HEK293 (cell line): ENCODE results near the gene LRP1-AS.
A peak's percentile ranks its signal among the peaks of the same experiment; 100 is the strongest.

ENCODE experiments used
- CTCF ChIA-PET: fragments of 350-600 bp; formaldehyde crosslinking; extraction: SDS; loops from one replicate; lab custom pipeline; 2021; ENCODE audit warnings: antibody characterized with exemption; lab: Yijun Ruan, JAX
- POLR2A ChIA-PET: fragments of 300-600 bp; formaldehyde crosslinking; extraction: SDS; loops from one replicate; lab custom pipeline; 2020; ENCODE audit warnings: antibody characterized with exemption, inconsistent platforms; lab: Yijun Ruan, JAX
- H3K27ac ChIP-seq: fragments of 200-500 bp; sonication (Bioruptor generic); 2 replicates; pipeline ENCODE4 v1.5.1; 2014; ENCODE audit warnings: low read depth, low read length, control low read depth, inconsistent platforms; ENCODE audit errors: extremely low read depth
- H3K36me3 ChIP-seq, 2 experiments: fragments of 200-500 bp in 1 of 2; sonication (Bioruptor generic) in 1 of 2; 1 replicate in 1 of 2; 2 replicates in 1 of 2; pipeline ENCODE4 v1.5.1; 2014 to 2017; ENCODE audit warnings: inconsistent platforms in 2 of 2, low read length in 2 of 2; ENCODE audit not compliant: control insufficient read depth in 2 of 2, insufficient read depth in 1 of 2
- H3K4me1 ChIP-seq: fragments of 200-500 bp; sonication (Bioruptor generic); 2 replicates; pipeline ENCODE4 v1.5.1; 2014; ENCODE audit warnings: mild to moderate bottlenecking, low read length, inconsistent platforms; ENCODE audit not compliant: control insufficient read depth, insufficient read depth
- H3K4me3 ChIP-seq: 2 replicates; pipeline ENCODE4 v1.5.1; 2011; ENCODE audit warnings: low read depth, mild to moderate bottlenecking, control low read depth, low read length, moderate library complexity
- H3K9me3 ChIP-seq: fragments of 200-500 bp; sonication (Bioruptor generic); 2 replicates; pipeline ENCODE4 v1.5.1; 2014; ENCODE audit warnings: low read depth, low read length, inconsistent platforms; ENCODE audit not compliant: control insufficient read depth, insufficient read depth
- GLIS1 ChIP-seq: fragments of 450-650 bp; formaldehyde crosslinking; IDR thresholded peaks from 2 replicates; pipeline ENCODE4 v1.5.1; 2016; ENCODE audit warnings: missing biosample characterization, missing genetic modification characterization
- IKZF3 ChIP-seq: fragments of 450-650 bp; IDR thresholded peaks from 2 replicates; pipeline ENCODE4 v1.5.0; 2018; ENCODE audit warnings: missing biosample characterization, mild to moderate bottlenecking, missing genetic modification characterization, moderate library complexity
- KLF9 ChIP-seq: fragments of 450-650 bp; formaldehyde crosslinking; IDR thresholded peaks from 2 replicates; pipeline ENCODE4 v1.5.1; 2016; ENCODE audit warnings: missing biosample characterization, missing genetic modification characterization, low read depth
- PRDM1 ChIP-seq: fragments of 450-650 bp; formaldehyde crosslinking; IDR thresholded peaks from 2 replicates; pipeline ENCODE4; 2016; ENCODE audit warnings: missing biosample characterization, missing genetic modification characterization
- PRDM10 ChIP-seq: fragments of 450-650 bp; formaldehyde crosslinking; IDR thresholded peaks from 2 replicates; pipeline ENCODE4 v1.5.1; 2016; ENCODE audit warnings: missing biosample characterization, missing genetic modification characterization
- SALL2 ChIP-seq: fragments of 450-650 bp; formaldehyde crosslinking; IDR thresholded peaks from 2 replicates; pipeline ENCODE4 v1.5.0; 2017; ENCODE audit warnings: missing biosample characterization, mild to moderate bottlenecking, missing genetic modification characterization, borderline replicate concordance
- SCRT2 ChIP-seq: fragments of 450-650 bp; formaldehyde crosslinking; IDR thresholded peaks from 2 replicates; pipeline ENCODE4 v1.5.1; 2016; ENCODE audit warnings: missing biosample characterization, missing genetic modification characterization
- SP7 ChIP-seq: fragments of 450-650 bp; formaldehyde crosslinking; IDR thresholded peaks from 2 replicates; pipeline ENCODE4 v1.5.1; 2016; ENCODE audit warnings: missing biosample characterization, missing genetic modification characterization
- ZBTB20 ChIP-seq: fragments of 450-650 bp; formaldehyde crosslinking; IDR thresholded peaks from 2 replicates; pipeline ENCODE4 v1.5.1; 2016; ENCODE audit warnings: missing biosample characterization, missing genetic modification characterization
- ZFP69B ChIP-seq: fragments of 450-650 bp; formaldehyde crosslinking; IDR thresholded peaks from 2 replicates; pipeline ENCODE4 v1.5.1; 2016; ENCODE audit warnings: missing biosample characterization, missing genetic modification characterization
- ZIC2 ChIP-seq: fragments of 450-650 bp; formaldehyde crosslinking; IDR thresholded peaks from 2 replicates; pipeline ENCODE4 v1.5.1; 2016; ENCODE audit warnings: missing biosample characterization, missing genetic modification characterization
- ZNF132 ChIP-seq: fragments of 450-650 bp; formaldehyde crosslinking; IDR thresholded peaks from 2 replicates; pipeline ENCODE4 v1.5.1; 2017; ENCODE audit warnings: missing biosample characterization, missing genetic modification characterization, borderline replicate concordance
- ZNF223 ChIP-seq: fragments of 450-650 bp; formaldehyde crosslinking; IDR thresholded peaks from 2 replicates; pipeline ENCODE4 v1.5.1; 2016; ENCODE audit warnings: missing biosample characterization, missing genetic modification characterization
- ZNF239 ChIP-seq: fragments of 450-650 bp; formaldehyde crosslinking; IDR thresholded peaks from 2 replicates; pipeline ENCODE4 v1.5.1; 2016; ENCODE audit warnings: missing biosample characterization, missing genetic modification characterization
- ZNF324 ChIP-seq: fragments of 450-650 bp; formaldehyde crosslinking; IDR thresholded peaks from 2 replicates; pipeline ENCODE4 v1.5.1; 2016; ENCODE audit warnings: missing biosample characterization, missing genetic modification characterization
- ZNF416 ChIP-seq: fragments of 450-650 bp; formaldehyde crosslinking; IDR thresholded peaks from 2 replicates; pipeline ENCODE4 v1.5.1; 2016; ENCODE audit warnings: missing biosample characterization, missing genetic modification characterization
- ZNF423 ChIP-seq: fragments of 450-650 bp; formaldehyde crosslinking; IDR thresholded peaks from 2 replicates; pipeline ENCODE4 v1.5.1; 2016; ENCODE audit warnings: missing biosample characterization, missing genetic modification characterization
- ZNF555 ChIP-seq: fragments of 450-650 bp; formaldehyde crosslinking; conservative IDR thresholded peaks from 2 replicates; pipeline ENCODE4 v1.5.1; 2017; ENCODE audit warnings: missing biosample characterization, mild to moderate bottlenecking, missing genetic modification characterization, inconsistent platforms
- ZNF580 ChIP-seq: fragments of 450-650 bp; formaldehyde crosslinking; IDR thresholded peaks from 2 replicates; pipeline ENCODE4 v1.5.1; 2016; ENCODE audit warnings: missing biosample characterization, missing genetic modification characterization
- ZNF645 ChIP-seq: fragments of 450-650 bp; formaldehyde crosslinking; IDR thresholded peaks from 2 replicates; pipeline ENCODE4; 2016; ENCODE audit warnings: missing biosample characterization, missing genetic modification characterization
- ZNF701 ChIP-seq: fragments of 450-650 bp; formaldehyde crosslinking; IDR thresholded peaks from 2 replicates; pipeline ENCODE4 v1.5.1; 2016; ENCODE audit warnings: missing biosample characterization, missing genetic modification characterization
- ZNF704 ChIP-seq: fragments of 450-650 bp; formaldehyde crosslinking; IDR thresholded peaks from 2 replicates; pipeline ENCODE4 v1.5.1; 2016; ENCODE audit warnings: missing biosample characterization, missing genetic modification characterization
- ZSCAN30 ChIP-seq: fragments of 450-650 bp; IDR thresholded peaks from 2 replicates; pipeline ENCODE4 v1.5.1; 2018; ENCODE audit warnings: missing biosample characterization, mild to moderate bottlenecking, missing genetic modification characterization, moderate library complexity
- ZSCAN5A ChIP-seq: fragments of 450-650 bp; formaldehyde crosslinking; IDR thresholded peaks from 2 replicates; pipeline ENCODE4 v1.5.1; 2016; ENCODE audit warnings: missing biosample characterization, missing genetic modification characterization

The LRP1-AS gene

GRCh38 chr12:57149245-57149900, 2.0 kb upstream of the LRP1-AS start:
- Histone ChIP-seq H3K9me3 (no peaks in the 10 kb centered on the region), H3K27ac (no peak overlapping the region), H3K4me1 (no peaks in the 10 kb centered on the region), H3K36me3 (peaks cover 0 to 87% of the 10 kb centered on the region in 2 experiments; a peak in 1 of 3 replicates), H3K4me3 (no peak overlapping the region)
- ChIA-PET POLR2A (interaction anchor here (2.0 kb wide), 1 partner anchor 21 kb away, joined by 4 read pairs; the partner anchor contains the start of gene LRP1), CTCF (interaction anchor here (0.6 to 3.1 kb wide), 5 partner anchors 17 to 27 kb away, joined by 3 to 10 read pairs (median 4); no protein-coding TSS in a partner anchor)
- TF ChIP-seq SALL2 (no peak), GLIS1 (tag by site-specific recombination) (no peak), ZIC2 (tag by site-specific recombination) (peak; percentile 29; the same call in 1 of the 2 replicates), IKZF3 (tag by site-specific recombination) (no peak), SP7 (tag by site-specific recombination) (no peak), ZNF580 (tag by site-specific recombination) (no peak), PRDM10 (tag by site-specific recombination) (peak; percentile 14; the same call in 1 of the 2 replicates), ZNF223 (tag by site-specific recombination) (no peak), ZSCAN30 (no peak), ZNF701 (tag by site-specific recombination) (no peak), ZNF416 (tag by site-specific recombination) (no peak), ZNF645 (tag by site-specific recombination) (no peak), ZNF132 (tag by site-specific recombination) (no peak), ZNF239 (tag by site-specific recombination) (no peak), ZNF423 (tag by site-specific recombination) (no peak), ZNF555 (no peak)

GRCh38 chr12:57148469-57149244, 1.2 kb upstream of the LRP1-AS start:
- CTCF ChIA-PET, result interaction anchor here (0.6 to 1.4 kb wide), 4 partner anchors 18 to 27 kb away, joined by 3 to 5 read pairs (median 4); no protein-coding TSS in a partner anchor
- POLR2A ChIA-PET, result interaction anchor here (2.0 kb wide), 1 partner anchor 21 kb away, joined by 4 read pairs; the partner anchor contains the start of gene LRP1
- H3K27ac ChIP-seq, result no peak overlapping the region
- TF ChIP-seq PRDM1 (tag by site-specific recombination) (0 out of 2 replicates have a peak, but pooled peaks have one; percentile 10), ZNF324 (tag by site-specific recombination) (no peak), SCRT2 (tag by site-specific recombination) (no peak), ZNF132 (tag by site-specific recombination) (no peak), KLF9 (tag by site-specific recombination) (no peak), ZSCAN5A (tag by site-specific recombination) (no peak), ZFP69B (tag by site-specific recombination) (no peak), ZNF704 (no peak), ZNF423 (tag by site-specific recombination) (no peak), ZBTB20 (peak; percentile 80)
- TF ChIP-seq, all 188 proteins: peak for 2
- Histone ChIP-seq H3K4me3 (no peak overlapping the region), H3K4me1 (no peaks in the 10 kb centered on the region), H3K36me3 (peaks cover 0 to 87% of the 10 kb centered on the region in 2 experiments; a peak in 1 of 3 replicates), H3K9me3 (no peaks in the 10 kb centered on the region)
